GM18520 (cell line): ENCODE results near the gene MAP3K1.

ENCODE experiments used
- ATAC-seq: cut with Tn5 transposase; IDR thresholded peaks from one replicate; pipeline ENCODE4 v1.9.1; 2021; ENCODE audit not compliant: unreplicated experiment

The MAP3K1 gene

GRCh38 chr5:56845277-56845676 lies 29.9 kb downstream of the MAP3K1 start:
- ATAC-seq = no peak

GRCh38 chr5:56845904-56846480 lies 30.6 kb downstream of the MAP3K1 start:
- no peak for ATAC-seq

- no peak for ATAC-seq
These were observed 32.9 kb downstream of the MAP3K1 start for GRCh38 chr5:56848206-56848605.

DNA sequence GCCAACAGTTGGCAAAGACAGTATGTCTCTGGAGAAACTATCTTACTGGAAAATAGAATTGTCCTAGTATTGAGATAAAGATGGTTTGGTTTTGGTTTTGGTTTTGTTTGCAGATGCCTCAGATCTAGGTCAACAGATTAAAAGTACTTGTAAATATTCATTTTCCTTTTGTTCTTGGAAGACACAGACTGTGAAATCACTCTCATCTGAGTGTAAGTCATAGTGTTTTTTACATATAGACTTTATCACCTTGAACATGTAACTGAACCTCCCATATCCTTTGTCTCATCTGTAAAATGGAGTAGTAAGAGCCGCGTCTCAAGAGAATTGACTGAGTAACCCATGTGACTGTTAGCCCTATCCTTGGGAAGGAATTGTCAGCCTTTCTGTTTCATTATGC lies 34.3 kb downstream of the MAP3K1 start:
- ATAC-seq = no peak

DNA sequence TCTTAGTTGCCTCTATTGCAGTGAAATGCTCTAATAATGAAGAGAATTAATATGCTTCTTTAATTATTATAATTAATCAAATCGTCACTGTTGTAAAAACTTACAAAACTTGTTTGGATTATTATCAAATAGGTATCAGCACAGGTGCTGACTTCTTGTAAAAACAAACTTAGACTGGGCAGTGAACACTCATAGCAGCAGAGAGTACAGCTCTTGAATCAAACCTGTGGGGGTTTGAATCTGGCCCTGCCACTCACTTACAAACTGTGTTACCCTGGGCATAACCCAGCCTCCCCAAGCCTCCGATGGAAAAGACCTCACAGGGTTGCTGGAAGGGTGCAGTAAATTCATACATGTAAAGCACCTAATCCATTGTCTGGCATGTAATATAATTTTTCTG lies 35.1 kb downstream of the MAP3K1 start:
- ATAC-seq = no peak

GRCh38 chr5:56851258-56851941 lies 36.1 kb downstream of the MAP3K1 start:
- no peak for ATAC-seq

GRCh38 chr5:56852228-56853000 lies 37.1 kb downstream of the MAP3K1 start:
- ATAC-seq = no peak

GRCh38 chr5:56853698-56854097 lies 38.3 kb downstream of the MAP3K1 start:
- ATAC-seq = no peak

- no peak for ATAC-seq
These were observed 39.6 kb downstream of the MAP3K1 start for GRCh38 chr5:56854920-56855319.

GRCh38 chr5:56856541-56857178 lies 41.3 kb downstream of the MAP3K1 start:
- ATAC-seq = no peak

DNA sequence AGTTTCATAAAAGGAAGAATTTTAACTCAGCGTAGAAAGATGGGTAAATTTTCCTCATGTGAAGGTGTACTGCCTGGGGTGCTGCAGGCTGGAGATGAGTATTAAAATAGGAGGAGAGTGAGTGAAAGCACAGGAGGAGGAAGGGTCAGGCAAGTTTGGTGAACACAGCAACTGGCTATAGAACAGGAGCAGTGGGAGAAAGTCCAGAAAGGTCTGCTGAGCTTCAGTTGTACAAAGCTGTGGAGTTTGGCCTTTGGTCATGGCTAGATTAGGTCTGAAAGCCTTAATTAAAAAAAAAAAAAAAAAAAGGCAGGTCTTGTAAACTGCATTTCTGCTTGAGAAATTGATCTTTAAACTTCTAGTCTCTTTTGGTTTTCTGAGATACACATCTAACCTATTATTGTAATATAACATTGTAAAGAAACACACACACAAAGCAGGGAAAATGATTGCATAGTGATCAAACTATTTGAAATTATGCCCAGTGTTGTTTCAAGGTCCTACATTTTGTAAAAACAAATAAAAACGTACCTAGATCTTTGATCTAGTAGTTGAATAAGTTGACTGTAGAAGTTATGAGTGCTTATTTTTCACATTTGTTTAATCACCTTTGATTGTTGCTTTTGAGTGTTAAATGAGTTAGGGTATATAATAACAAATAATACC lies 43.6 kb downstream of the MAP3K1 start:
- no peak for ATAC-seq

GRCh38 chr5:56861893-56862485 lies 46.6 kb downstream of the MAP3K1 start:
- no peak for ATAC-seq

GRCh38 chr5:56862909-56863308 lies 47.6 kb downstream of the MAP3K1 start:
- no peak for ATAC-seq

DNA sequence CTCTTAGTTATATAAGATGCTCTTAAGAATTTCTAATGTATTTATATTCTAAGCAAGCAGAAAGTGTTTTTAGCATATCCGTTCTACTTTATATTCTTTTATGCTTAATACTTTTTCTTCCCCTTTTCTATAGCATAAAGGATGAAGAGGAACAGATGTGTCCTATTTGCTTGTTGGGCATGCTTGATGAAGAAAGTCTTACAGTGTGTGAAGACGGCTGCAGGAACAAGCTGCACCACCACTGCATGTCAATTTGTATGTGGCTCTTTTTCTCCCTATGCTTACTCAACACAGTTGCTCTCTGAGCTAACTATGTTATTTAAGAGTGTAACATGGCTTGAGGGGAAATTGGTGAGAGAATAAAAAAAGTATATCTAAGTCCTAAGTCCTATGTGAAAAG lies 56.4 kb downstream of the MAP3K1 start:
- ATAC-seq = no peak

- no peak for ATAC-seq
These were observed 57.7 kb downstream of the MAP3K1 start for GRCh38 chr5:56873056-56873455.

DNA sequence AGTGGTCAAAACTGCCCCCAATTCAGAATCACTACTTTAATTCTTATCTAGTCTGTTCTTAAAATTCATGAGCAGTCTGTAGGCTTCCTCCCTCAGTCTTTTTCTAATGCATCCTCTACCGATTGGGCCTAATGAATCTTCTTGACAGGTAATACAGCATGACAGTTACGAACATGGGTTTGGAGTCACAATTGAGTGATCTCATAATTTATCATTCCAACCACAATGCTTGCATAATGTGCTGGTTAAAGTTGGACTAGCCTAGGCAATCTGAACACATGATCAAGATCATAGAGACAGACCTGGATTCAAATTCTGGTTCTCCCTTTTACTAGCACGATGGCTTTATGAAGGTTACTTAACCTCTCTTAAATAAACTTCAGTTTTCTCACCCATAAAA lies 61.0 kb downstream of the MAP3K1 start:
- ATAC-seq = no peak

DNA sequence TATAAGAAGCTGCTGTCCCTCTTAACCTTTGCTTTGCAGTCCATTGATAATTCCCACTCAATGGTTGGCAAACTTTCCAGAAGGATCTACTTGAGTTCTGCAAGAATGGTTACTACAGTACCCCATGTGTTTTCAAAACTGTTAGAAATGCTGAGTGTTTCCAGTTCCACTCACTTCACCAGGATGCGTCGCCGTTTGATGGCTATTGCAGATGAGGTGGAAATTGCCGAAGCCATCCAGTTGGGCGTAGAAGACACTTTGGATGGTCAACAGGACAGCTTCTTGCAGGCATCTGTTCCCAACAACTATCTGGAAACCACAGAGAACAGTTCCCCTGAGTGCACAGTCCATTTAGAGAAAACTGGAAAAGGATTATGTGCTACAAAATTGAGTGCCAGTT lies 66.2 kb downstream of the MAP3K1 start:
- ATAC-seq = no peak

- ATAC-seq = no peak
These were observed 78.1 kb downstream of the MAP3K1 start for GRCh38 chr5:56893251-56893951.

GRCh38 chr5:56896763-56897162 lies 81.4 kb downstream of the MAP3K1 start:
- ATAC-seq = no peak

- no peak for ATAC-seq
These were observed 82.9 kb downstream of the MAP3K1 start for GRCh38 chr5:56898213-56898612.
